HG03103 (cell line): ENCODE data around the gene PWP1.

Experiments used
- ATAC-seq: cut with Tn5 transposase; IDR thresholded peaks from one replicate; pipeline ENCODE4 v1.9.1; 2021; ENCODE audit warnings: low read depth; ENCODE audit not compliant: unreplicated experiment

PWP1 gene

GRCh38 chr12:107732365-107732764, 46.8 kb downstream of the PWP1 start:
- ATAC-seq: no peak

- no peak for ATAC-seq
Observed at GRCh38 chr12:107734139-107734538, 48.5 kb downstream of the PWP1 start.

GRCh38 chr12:107735763-107736162, 50.2 kb downstream of the PWP1 start:
- ATAC-seq: no peak

- peak; percentile 99 for ATAC-seq
Observed at GRCh38 chr12:107736914-107737313, 51.3 kb downstream of the PWP1 start.

- ATAC-seq: no peak
Observed at GRCh38 chr12:107748472-107748871, 62.9 kb downstream of the PWP1 start.

- ATAC-seq: no peak
Observed at GRCh38 chr12:107749083-107749482, 63.5 kb downstream of the PWP1 start.

- no peak for ATAC-seq
Observed at GRCh38 chr12:107759410-107759809, 73.8 kb downstream of the PWP1 start.

- peak; percentile 27 for ATAC-seq
Observed at GRCh38 chr12:107760207-107760808, 74.7 kb downstream of the PWP1 start.

GRCh38 chr12:107760809-107761501, 75.4 kb downstream of the PWP1 start, which contains the start of gene PRDM4:
PRDM4 (minus strand) TSS chr12:107761137; CDS start chr12:107760515, 622 bp downstream.
- ATAC-seq: peak; percentile 83

- no peak for ATAC-seq
Observed at GRCh38 chr12:107761502-107761904, 75.9 kb downstream of the PWP1 start.
